HepG2 (cell line): ENCODE measurements around the gene SKI. TPM values are rescaled to one million over a fixed set of nuclear protein-coding genes. Genes with fewer than 3 reads are reported as not detected.

Experiments used
- ARHGAP35 ChIP-seq: sonication (generic); formaldehyde crosslinking; IDR thresholded peaks from 2 replicates; pipeline ENCODE4 v1.9.0; 2022; ENCODE audit warnings: mild to moderate bottlenecking, inconsistent platforms, moderate library complexity, missing genetic modification reagents, borderline replicate concordance
- ATF5 ChIP-seq: sonication (generic); formaldehyde crosslinking; IDR thresholded peaks from 2 replicates; pipeline ENCODE4 v1.4.0; 2020; ENCODE audit warnings: mild to moderate bottlenecking, low read depth, missing genetic modification reagents
- FOXM1 ChIP-seq: sonication (generic); formaldehyde crosslinking; IDR thresholded peaks from 2 replicates; pipeline ENCODE4 v1.5.0; 2020; ENCODE audit warnings: missing genetic modification reagents
- HNF4G ChIP-seq, 2 experiments: sonication (generic) in 1 of 2; formaldehyde crosslinking in 1 of 2; IDR thresholded peaks; 2 replicates each; pipeline versions ENCODE4 v1.4.0 to v1.6.1; 2011 to 2020; ENCODE audit warnings: borderline replicate concordance in 2 of 2, low read depth in 2 of 2, mild to moderate bottlenecking in 2 of 2, low read length in 1 of 2, missing genetic modification reagents in 1 of 2, moderate library complexity in 1 of 2
- MEF2D ChIP-seq: sonication (generic); formaldehyde crosslinking; IDR thresholded peaks from 2 replicates; pipeline ENCODE4 v1.5.1; 2020; ENCODE audit warnings: mild to moderate bottlenecking, missing genetic modification reagents
- MIER3 ChIP-seq: IDR thresholded peaks from 2 replicates; pipeline ENCODE4 v1.6.1; 2016; ENCODE audit warnings: missing compliant biosample characterization, borderline replicate concordance
- NCOA5 ChIP-seq: sonication (generic); formaldehyde crosslinking; IDR thresholded peaks from 2 replicates; pipeline ENCODE4 v1.4.0; 2020; ENCODE audit warnings: missing genetic modification reagents
- NR3C1 ChIP-seq: sonication (generic); formaldehyde crosslinking; IDR thresholded peaks from 2 replicates; pipeline ENCODE4 v1.4.0; 2020; ENCODE audit warnings: missing genetic modification reagents
- STAG1 ChIP-seq: sonication (generic); formaldehyde crosslinking; IDR thresholded peaks from 2 replicates; pipeline ENCODE4 v1.4.0; 2020; ENCODE audit warnings: missing genetic modification reagents
- SYNCRIP ChIP-seq: fragments of 200-400 bp; formaldehyde crosslinking; IDR thresholded peaks from 2 replicates; pipeline ENCODE4 v1.6.1; 2018; ENCODE audit warnings: mild to moderate bottlenecking, low read depth, low read length; ENCODE audit not compliant: insufficient read depth
- ZBTB14 ChIP-seq: sonication (generic); formaldehyde crosslinking; IDR thresholded peaks from 2 replicates; pipeline ENCODE4 v1.4.0; 2020; ENCODE audit warnings: missing genetic modification reagents
- ZBTB46 ChIP-seq: sonication (generic); formaldehyde crosslinking; IDR thresholded peaks from 2 replicates; pipeline ENCODE4 v1.4.0; 2020; ENCODE audit warnings: mild to moderate bottlenecking, missing genetic modification reagents, borderline replicate concordance
- polyA plus RNA-seq, 8 experiments: library from polyadenylated mRNA; depleted of rRNA in 3 of 8; stranded (reverse) in 7 of 8; unstranded in 1 of 8; fragments of >200 nt; fragmentation: Illumina TruSeq in 4 of 8; extraction: Trizol in 4 of 8; gene quantifications; 2 replicates each; pipeline versions ENCODE4 v1.2.1 to v1.2.3, GENCODE V29; 2011 to 2016; ENCODE audit warnings: low read depth in 4 of 8, missing spikeins in 1 of 8, mixed read lengths in 1 of 8; ENCODE audit not compliant: insufficient read depth in 1 of 8
- total RNA-seq, 5 experiments: library from RNA; depleted of rRNA; stranded (reverse); fragments of >200 nt; fragmentation: Illumina TruSeq; extraction: Trizol; gene quantifications; 2 replicates each; pipeline ENCODE4 v1.2.3, GENCODE V29; 2016; ENCODE audit warnings: low read depth in 1 of 5
- TF ChIP-seq, protein P1 (sequence below): sonication (generic); formaldehyde crosslinking; IDR thresholded peaks from 2 replicates; pipeline ENCODE4 v1.5.1; 2020; ENCODE audit warnings: mild to moderate bottlenecking, missing genetic modification reagents, borderline replicate concordance
- TF ChIP-seq, protein P2 (sequence below): IDR thresholded peaks from 2 replicates; pipeline ENCODE4 v1.6.1; 2016; ENCODE audit warnings: low read depth
- TF ChIP-seq, protein P3 (sequence below): IDR thresholded peaks from 2 replicates; pipeline ENCODE4 v1.6.1; 2018; ENCODE audit warnings: missing genetic modification reagents, mild to moderate bottlenecking, missing compliant biosample characterization

The SKI gene
- total and polyA plus RNA-seq, 2 of the 13 experiments (the other 11 are each of a cell fraction or from before 2014, with no cell fraction given): 4.7 to 6.9 TPM

DNA sequence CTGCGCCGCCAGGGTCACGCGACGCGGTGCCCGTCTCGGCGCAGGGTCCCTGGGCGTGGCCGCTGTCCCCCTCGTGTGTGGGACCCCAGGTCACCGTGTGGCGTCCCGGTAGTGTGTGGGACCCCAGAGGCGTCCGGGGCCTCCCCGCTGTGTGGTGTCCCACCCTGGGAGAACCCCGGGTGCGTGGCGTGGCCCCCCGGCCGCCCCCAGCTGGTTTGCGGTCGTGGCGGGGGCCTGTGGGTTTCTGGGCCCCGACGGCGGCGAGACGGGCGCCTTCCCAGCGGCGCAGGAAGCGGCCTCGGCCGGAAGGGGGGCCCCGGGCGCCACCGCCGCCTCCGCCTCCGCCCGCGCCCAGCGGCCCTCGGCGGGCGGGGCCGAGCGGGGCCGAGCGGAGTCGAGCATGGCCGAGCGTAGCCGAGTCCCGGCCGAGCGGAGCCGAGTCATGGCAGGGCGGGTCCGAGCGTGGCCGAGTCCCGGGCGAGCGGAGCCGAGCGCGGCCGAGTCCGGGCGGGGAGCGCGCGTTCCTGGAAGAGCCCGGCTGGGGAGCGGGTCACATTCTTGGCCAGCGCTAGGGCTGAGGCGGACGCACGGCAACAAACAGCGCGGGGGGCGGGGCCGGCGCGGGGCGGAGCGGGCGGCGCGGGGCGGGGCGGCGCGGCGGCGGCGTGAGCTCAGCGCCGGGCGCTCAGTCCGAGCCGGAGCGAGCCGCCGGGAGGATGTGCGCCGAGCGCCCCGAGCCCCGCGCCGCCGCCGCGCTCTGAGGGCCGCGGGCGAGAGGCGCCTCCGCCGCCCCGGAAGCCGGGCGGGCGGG, 568 bp upstream of the SKI start (continued):
- TF ChIP-seq, protein P1, sequence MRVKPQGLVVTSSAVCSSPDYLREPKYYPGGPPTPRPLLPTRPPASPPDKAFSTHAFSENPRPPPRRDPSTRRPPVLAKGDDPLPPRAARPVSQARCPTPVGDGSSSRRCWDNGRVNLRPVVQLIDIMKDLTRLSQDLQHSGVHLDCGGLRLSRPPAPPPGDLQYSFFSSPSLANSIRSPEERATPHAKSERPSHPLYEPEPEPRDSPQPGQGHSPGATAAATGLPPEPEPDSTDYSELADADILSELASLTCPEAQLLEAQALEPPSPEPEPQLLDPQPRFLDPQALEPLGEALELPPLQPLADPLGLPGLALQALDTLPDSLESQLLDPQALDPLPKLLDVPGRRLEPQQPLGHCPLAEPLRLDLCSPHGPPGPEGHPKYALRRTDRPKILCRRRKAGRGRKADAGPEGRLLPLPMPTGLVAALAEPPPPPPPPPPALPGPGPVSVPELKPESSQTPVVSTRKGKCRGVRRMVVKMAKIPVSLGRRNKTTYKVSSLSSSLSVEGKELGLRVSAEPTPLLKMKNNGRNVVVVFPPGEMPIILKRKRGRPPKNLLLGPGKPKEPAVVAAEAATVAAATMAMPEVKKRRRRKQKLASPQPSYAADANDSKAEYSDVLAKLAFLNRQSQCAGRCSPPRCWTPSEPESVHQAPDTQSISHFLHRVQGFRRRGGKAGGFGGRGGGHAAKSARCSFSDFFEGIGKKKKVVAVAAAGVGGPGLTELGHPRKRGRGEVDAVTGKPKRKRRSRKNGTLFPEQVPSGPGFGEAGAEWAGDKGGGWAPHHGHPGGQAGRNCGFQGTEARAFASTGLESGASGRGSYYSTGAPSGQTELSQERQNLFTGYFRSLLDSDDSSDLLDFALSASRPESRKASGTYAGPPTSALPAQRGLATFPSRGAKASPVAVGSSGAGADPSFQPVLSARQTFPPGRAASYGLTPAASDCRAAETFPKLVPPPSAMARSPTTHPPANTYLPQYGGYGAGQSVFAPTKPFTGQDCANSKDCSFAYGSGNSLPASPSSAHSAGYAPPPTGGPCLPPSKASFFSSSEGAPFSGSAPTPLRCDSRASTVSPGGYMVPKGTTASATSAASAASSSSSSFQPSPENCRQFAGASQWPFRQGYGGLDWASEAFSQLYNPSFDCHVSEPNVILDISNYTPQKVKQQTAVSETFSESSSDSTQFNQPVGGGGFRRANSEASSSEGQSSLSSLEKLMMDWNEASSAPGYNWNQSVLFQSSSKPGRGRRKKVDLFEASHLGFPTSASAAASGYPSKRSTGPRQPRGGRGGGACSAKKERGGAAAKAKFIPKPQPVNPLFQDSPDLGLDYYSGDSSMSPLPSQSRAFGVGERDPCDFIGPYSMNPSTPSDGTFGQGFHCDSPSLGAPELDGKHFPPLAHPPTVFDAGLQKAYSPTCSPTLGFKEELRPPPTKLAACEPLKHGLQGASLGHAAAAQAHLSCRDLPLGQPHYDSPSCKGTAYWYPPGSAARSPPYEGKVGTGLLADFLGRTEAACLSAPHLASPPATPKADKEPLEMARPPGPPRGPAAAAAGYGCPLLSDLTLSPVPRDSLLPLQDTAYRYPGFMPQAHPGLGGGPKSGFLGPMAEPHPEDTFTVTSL (CRISPR knock-in tag): no peak
- TF ChIP-seq MEF2D (CRISPR knock-in tag) (no peak), NR3C1 (CRISPR knock-in tag) (no peak), NCOA5 (no peak), ARHGAP35 (no peak), FOXM1 (no peak), MIER3 (CRISPR knock-in tag) (no peak), ATF5 (CRISPR knock-in tag) (no peak), ZBTB14 (CRISPR knock-in tag) (peak; percentile 71), ZBTB46 (CRISPR knock-in tag) (no peak), HNF4G (IDR thresholded peaks at IDR 0.05; ENCODE audit: borderline replicate concordance, low read depth, low read length) (peak; percentile 90), HNF4G (CRISPR knock-in tag; IDR thresholded peaks at IDR 0.05; ENCODE audit: borderline replicate concordance, low read depth) (no peak), SYNCRIP (no peak), STAG1 (no peak; the same call in 1 of the 2 replicates)
- TF ChIP-seq, protein P2, sequence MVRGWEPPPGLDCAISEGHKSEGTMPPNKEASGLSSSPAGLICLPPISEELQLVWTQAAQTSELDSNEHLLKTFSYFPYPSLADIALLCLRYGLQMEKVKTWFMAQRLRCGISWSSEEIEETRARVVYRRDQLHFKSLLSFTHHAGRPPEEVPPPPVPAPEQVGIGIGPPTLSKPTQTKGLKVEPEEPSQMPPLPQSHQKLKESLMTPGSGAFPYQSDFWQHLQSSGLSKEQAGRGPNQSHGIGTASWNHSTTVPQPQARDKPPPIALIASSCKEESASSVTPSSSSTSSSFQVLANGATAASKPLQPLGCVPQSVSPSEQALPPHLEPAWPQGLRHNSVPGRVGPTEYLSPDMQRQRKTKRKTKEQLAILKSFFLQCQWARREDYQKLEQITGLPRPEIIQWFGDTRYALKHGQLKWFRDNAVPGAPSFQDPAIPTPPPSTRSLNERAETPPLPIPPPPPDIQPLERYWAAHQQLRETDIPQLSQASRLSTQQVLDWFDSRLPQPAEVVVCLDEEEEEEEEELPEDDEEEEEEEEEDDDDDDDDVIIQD (CRISPR knock-in tag): no peak
- TF ChIP-seq, protein P3, sequence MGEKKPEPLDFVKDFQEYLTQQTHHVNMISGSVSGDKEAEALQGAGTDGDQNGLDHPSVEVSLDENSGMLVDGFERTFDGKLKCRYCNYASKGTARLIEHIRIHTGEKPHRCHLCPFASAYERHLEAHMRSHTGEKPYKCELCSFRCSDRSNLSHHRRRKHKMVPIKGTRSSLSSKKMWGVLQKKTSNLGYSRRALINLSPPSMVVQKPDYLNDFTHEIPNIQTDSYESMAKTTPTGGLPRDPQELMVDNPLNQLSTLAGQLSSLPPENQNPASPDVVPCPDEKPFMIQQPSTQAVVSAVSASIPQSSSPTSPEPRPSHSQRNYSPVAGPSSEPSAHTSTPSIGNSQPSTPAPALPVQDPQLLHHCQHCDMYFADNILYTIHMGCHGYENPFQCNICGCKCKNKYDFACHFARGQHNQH (CRISPR knock-in tag): no peak
